GM12878 (cell line): ENCODE results near the gene ADGRG7. TPM values are rescaled to one million over a fixed set of nuclear protein-coding genes. Genes with fewer than 3 reads are reported as not detected.

Source experiments
- ATAC-seq: fragments of 200-7000 bp; cut with Tn5 transposase; 3 replicates; pipeline ENCODE4 v1.9.1; 2020; ENCODE audit warnings: mild to moderate bottlenecking, moderate library complexity
- BruUV-seq: library from RNA; stranded (reverse); fragments of 400-500 nt; replicated peaks from 2 replicates; lab custom pipeline; 2021; lab: Mats Ljungman, UMichigan
- CTCF ChIA-PET: fragments of 300-600 bp; sonication (Branson Sonifier 250); formaldehyde crosslinking; extraction: SDS; loops from one replicate; lab custom pipeline; 2021; ENCODE audit warnings: inconsistent platforms; lab: Yijun Ruan, JAX
- POLR2A ChIA-PET: fragments of 350-600 bp; formaldehyde crosslinking; extraction: SDS; loops from one replicate; lab custom pipeline; 2021; ENCODE audit warnings: inconsistent platforms; lab: Charles Lee
- RAD21 ChIA-PET: fragments of 300-600 bp; sonication (Branson Sonifier 250); formaldehyde crosslinking; loops from one replicate; lab custom pipeline; 2023; ENCODE audit warnings: antibody characterized with exemption; ENCODE audit not compliant: unreplicated experiment; lab: Charles Lee
- SMC1A ChIA-PET: fragments of 300-600 bp; sonication (Branson Sonifier 250); formaldehyde crosslinking; loops from one replicate; lab custom pipeline; 2023; ENCODE audit not compliant: unreplicated experiment, uncharacterized antibody; lab: Charles Lee
- DNase-seq: peaks from one replicate; pipeline ENCODE4 v3.0.0-alpha.2; 2011; ENCODE audit warnings: low read depth, low spot score
- FAIRE-seq: peaks from 3 replicates; lab custom pipeline; 2011; peaks lifted over from hg19 to GRCh38; lab: Jason Lieb, UNC
- H2AFZ ChIP-seq: 2 replicates; pipeline ENCODE4 v1.6.0; 2011; ENCODE audit warnings: low read depth, low read length, control low read depth; ENCODE audit not compliant: control insufficient read depth
- H3K27ac ChIP-seq: 2 replicates; pipeline ENCODE4 v1.5.1; 2011; ENCODE audit warnings: control low read depth; ENCODE audit not compliant: control insufficient read depth, insufficient read depth
- H3K27me3 ChIP-seq, 2 experiments: replicated peaks in 1 of 2; 2 replicates each; pipeline versions ENCODE4 v1.6.0 to v1.6.1; 2011; ENCODE audit warnings: low read length in 1 of 2; ENCODE audit not compliant: control insufficient read depth in 2 of 2, insufficient read depth in 2 of 2
- H3K36me3 ChIP-seq, 2 experiments: 2 replicates each; pipeline ENCODE4 v1.5.1; 2011; ENCODE audit warnings: low read length in 1 of 2; ENCODE audit not compliant: control insufficient read depth in 2 of 2, insufficient read depth in 2 of 2
- H3K4me1 ChIP-seq: 2 replicates; pipeline ENCODE4 v1.6.1; 2011; ENCODE audit warnings: mild to moderate bottlenecking, low read length, moderate library complexity, mixed read lengths; ENCODE audit not compliant: control insufficient read depth, insufficient read depth
- H3K4me2 ChIP-seq: 2 replicates; pipeline ENCODE4 v1.6.0; 2011; ENCODE audit warnings: control low read depth; ENCODE audit not compliant: control insufficient read depth, insufficient read depth
- H3K4me3 ChIP-seq: fragments of 200-600 bp; sonication (generic); 2 replicates; pipeline ENCODE4 v1.5.1; 2016
- H3K79me2 ChIP-seq: 2 replicates; pipeline ENCODE4 v1.6.0; 2011; ENCODE audit warnings: low read length; ENCODE audit not compliant: control insufficient read depth, insufficient read depth
- H3K9ac ChIP-seq: 2 replicates; pipeline ENCODE4 v1.8.0; 2011; ENCODE audit warnings: low read length, control low read depth, mixed read lengths; ENCODE audit not compliant: control insufficient read depth, insufficient read depth
- H3K9me3 ChIP-seq: replicated peaks from 3 replicates; pipeline ENCODE4 v1.5.1; 2011; ENCODE audit warnings: mild to moderate bottlenecking, low read length; ENCODE audit not compliant: control insufficient read depth, insufficient read depth
- H4K20me1 ChIP-seq: 2 replicates; pipeline ENCODE4 v1.6.0; 2011; ENCODE audit not compliant: control insufficient read depth, insufficient read depth
- ATF3 ChIP-seq: IDR thresholded peaks from 2 replicates; pipeline ENCODE4 v1.6.1; 2011; ENCODE audit warnings: low read depth, mild to moderate bottlenecking, low read length, moderate library complexity, borderline replicate concordance; ENCODE audit errors: extremely low read depth
- CEBPB ChIP-seq, 2 experiments: fragments of 150-350 bp in 1 of 2; IDR thresholded peaks; 2 replicates each; pipeline ENCODE4 v1.6.1; 2012 to 2014; ENCODE audit warnings: low read depth in 2 of 2, low read length in 2 of 2, borderline replicate concordance in 1 of 2, inconsistent platforms in 1 of 2
- E2F8 ChIP-seq: fragments of 450-650 bp; IDR thresholded peaks from 2 replicates; pipeline ENCODE4 v1.6.1; 2018; ENCODE audit warnings: mild to moderate bottlenecking, low read depth, moderate library complexity; ENCODE audit not compliant: partially characterized antibody
- FOXM1 ChIP-seq: IDR thresholded peaks from 2 replicates; pipeline ENCODE4 v1.6.1; 2012; ENCODE audit warnings: low read depth, mild to moderate bottlenecking, inconsistent platforms, low read length, moderate library complexity
- IKZF2 ChIP-seq, 2 experiments: fragments of 450-650 bp; IDR thresholded peaks; 2 replicates each; pipeline ENCODE4 v1.6.1; 2017; ENCODE audit warnings: mild to moderate bottlenecking in 2 of 2, moderate library complexity in 2 of 2
- IRF3 ChIP-seq: fragments of 450-650 bp; IDR thresholded peaks from 2 replicates; pipeline ENCODE4 v1.6.1; 2014; ENCODE audit warnings: mild to moderate bottlenecking
- NKRF ChIP-seq: fragments of 450-650 bp; conservative IDR thresholded peaks from 2 replicates; pipeline ENCODE4 v1.6.1; 2017; ENCODE audit warnings: mild to moderate bottlenecking, moderate library complexity
- POLR2A ChIP-seq: IDR thresholded peaks from 2 replicates; pipeline ENCODE4 v1.6.1; 2011; ENCODE audit warnings: low read depth, mild to moderate bottlenecking, low read length
- RB1 ChIP-seq: fragments of 450-650 bp; formaldehyde crosslinking; IDR thresholded peaks from 2 replicates; pipeline ENCODE4 v1.6.1; 2017; ENCODE audit warnings: mild to moderate bottlenecking, borderline replicate concordance
- SREBF1 ChIP-seq: IDR thresholded peaks from 2 replicates; pipeline ENCODE4 v1.6.1; 2012; ENCODE audit warnings: mild to moderate bottlenecking, low read length
- SUPT20H ChIP-seq: IDR thresholded peaks from 2 replicates; pipeline ENCODE4 v1.6.1; 2011; ENCODE audit warnings: low read depth, mild to moderate bottlenecking, low read length, moderate library complexity, borderline replicate concordance; ENCODE audit not compliant: control insufficient read depth
- TCF3 ChIP-seq: IDR thresholded peaks from 2 replicates; pipeline ENCODE4 v1.6.1; 2012; ENCODE audit warnings: low read depth, mild to moderate bottlenecking, low read length, borderline replicate concordance; ENCODE audit not compliant: insufficient read depth
- ZBTB11 ChIP-seq: fragments of 450-650 bp; formaldehyde crosslinking; IDR thresholded peaks from 2 replicates; pipeline ENCODE4 v1.5.0; 2022; ENCODE audit warnings: mild to moderate bottlenecking, missing genetic modification characterization
- WGBS: methylation state at CpG from one replicate; pipeline ENCODE4 v1.1.6; 2016; ENCODE audit warnings: low lambda C conversion rate; ENCODE audit not compliant: insufficient replicate concordance, insufficient coverage; ENCODE audit errors: missing lambda C conversion rate; 5-methylcytosine and 5-hydroxymethylcytosine counted together
- in situ Hi-C: fragments of 300-500 bp; cut with MboI; formaldehyde crosslinking; loops from 9 replicates; pipeline ENCODE4 v1.14.3; 2018; ENCODE audit warnings: mixed read lengths
- intact Hi-C: fragments of 100-400 bp; cut with micrococcal nuclease; formaldehyde crosslinking; loops from one replicate; pipeline ENCODE4 v1.14.2; 2022; ENCODE audit not compliant: unreplicated experiment
- polyA plus RNA-seq, 11 experiments: library from polyadenylated mRNA; depleted of rRNA in 4 of 11; unstranded in 6 of 11; stranded (reverse) in 5 of 11; fragments of >200 nt; fragmentation: Nextera tagmentation in 4 of 11; fragmentation: Illumina TruSeq in 1 of 11; extraction: Ambion mirVana in 4 of 11; extraction: Trizol in 1 of 11; gene quantifications; 1 replicate in 1 of 11; 2 replicates in 10 of 11; pipeline versions ENCODE4 v1.2.1 to v1.2.3, GENCODE V29; 2011 to 2016; ENCODE audit warnings: inconsistent platforms in 2 of 11, missing spikeins in 2 of 11, low read depth in 1 of 11
- total RNA-seq, 4 experiments: library from RNA; depleted of rRNA in 3 of 4; stranded (reverse); fragments of >200 nt in 3 of 4; fragmentation: Illumina TruSeq in 1 of 4; extraction: Trizol in 1 of 4; gene quantifications; 2 replicates each; pipeline versions ENCODE4 v1.2.1 to v1.2.3, GENCODE V29; 2013 to 2021

ADGRG7 gene
- total and polyA plus RNA-seq, 10 of the 15 experiments (the other 5 are each of a cell fraction or from before 2014, with no cell fraction given), result 0.02 to 0.21 (median 0.14) TPM; not detected in 7

DNA sequence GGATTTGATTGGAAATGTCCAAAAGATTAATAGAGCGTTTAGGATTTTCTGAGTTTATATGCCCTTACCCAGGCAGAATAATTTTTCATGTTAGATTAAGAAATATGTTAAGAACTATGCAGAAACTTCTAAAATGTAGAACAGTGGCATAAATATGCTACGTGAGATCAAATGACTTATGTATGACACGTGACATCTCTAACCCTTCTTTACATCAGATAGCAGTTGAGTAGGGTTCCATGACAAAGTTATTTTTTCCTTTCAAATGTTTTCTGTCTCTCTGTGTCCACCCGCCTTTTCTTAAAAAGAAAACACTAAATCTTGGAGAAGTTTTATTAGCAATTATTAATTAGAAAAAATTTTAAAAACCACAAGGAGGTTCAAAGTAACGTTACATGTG lies 91.3 kb downstream of the ADGRG7 start:
- H3K4me3 ChIP-seq, result no peak overlapping the region
- no peak overlapping the region for H3K9ac ChIP-seq
- H3K79me2 ChIP-seq, result no peaks in the 10 kb centered on the region
- SMC1A ChIA-PET, result no interaction called here
- no peaks in the 10 kb centered on the region; the same call in 2 of the 3 replicates for H3K9me3 ChIP-seq
- H3K27me3 ChIP-seq, result no peaks in the 10 kb centered on the region
- intact Hi-C loops (no loop called here), in situ Hi-C loops (no loop called here)
- no peak overlapping the region for H3K4me2 ChIP-seq
- WGBS, result 75% methylated on average over 5 of the region's 5 CpGs
- H2AFZ ChIP-seq, result no peak overlapping the region
- no peak for ATAC-seq
- DNase-seq, result no peak
- FAIRE-seq, result no peak
- no TSS peak for BruUV-seq
- no peak overlapping the region for H3K27ac ChIP-seq
- POLR2A ChIA-PET, result no interaction called here
- H3K4me1 ChIP-seq, result peaks cover 4% of the 10 kb centered on the region; the same call in 1 of the 2 replicates
- H3K36me3 ChIP-seq, result no peaks in the 10 kb centered on the region
- RAD21 ChIA-PET, result interaction anchor here (0.6 kb wide), 1 partner anchor 273 kb away, joined by 3 read pairs; no protein-coding TSS in a partner anchor
- H4K20me1 ChIP-seq, result no peaks in the 10 kb centered on the region
- CTCF ChIA-PET, result no interaction called here
- TF ChIP-seq POLR2A, result no peak
- no peak for TF ChIP-seq ZBTB11 (CRISPR knock-in tag)
- no peak for TF ChIP-seq RB1
- TF ChIP-seq CEBPB (IDR thresholded peaks at IDR 0.05; ENCODE audit: borderline replicate concordance in 1 of 2, low read depth in 2 of 2, low read length in 2 of 2), result no peak
- no peak for TF ChIP-seq SUPT20H
- TF ChIP-seq IKZF2 (IDR thresholded peaks at IDR 0.05), result no peak
- TF ChIP-seq IRF3, result no peak
- TF ChIP-seq NKRF, result no peak
- TF ChIP-seq SREBF1, result no peak
- TF ChIP-seq E2F8, result no peak
- TF ChIP-seq ATF3, result no peak
- TF ChIP-seq TCF3, result no peak
- no peak for TF ChIP-seq FOXM1
